ENCODE data around the gene TNFRSF12A. TPM values are rescaled to one million over a fixed set of nuclear protein-coding genes. Genes with fewer than 3 reads are reported as not detected.

Gene TNFRSF12A
- total and polyA plus RNA-seq, 9 of the 15 experiments (the other 6 are each of a cell fraction or from before 2014, with no cell fraction given) = 0.41 to 61.8 (median 26.5) TPM

DNA sequence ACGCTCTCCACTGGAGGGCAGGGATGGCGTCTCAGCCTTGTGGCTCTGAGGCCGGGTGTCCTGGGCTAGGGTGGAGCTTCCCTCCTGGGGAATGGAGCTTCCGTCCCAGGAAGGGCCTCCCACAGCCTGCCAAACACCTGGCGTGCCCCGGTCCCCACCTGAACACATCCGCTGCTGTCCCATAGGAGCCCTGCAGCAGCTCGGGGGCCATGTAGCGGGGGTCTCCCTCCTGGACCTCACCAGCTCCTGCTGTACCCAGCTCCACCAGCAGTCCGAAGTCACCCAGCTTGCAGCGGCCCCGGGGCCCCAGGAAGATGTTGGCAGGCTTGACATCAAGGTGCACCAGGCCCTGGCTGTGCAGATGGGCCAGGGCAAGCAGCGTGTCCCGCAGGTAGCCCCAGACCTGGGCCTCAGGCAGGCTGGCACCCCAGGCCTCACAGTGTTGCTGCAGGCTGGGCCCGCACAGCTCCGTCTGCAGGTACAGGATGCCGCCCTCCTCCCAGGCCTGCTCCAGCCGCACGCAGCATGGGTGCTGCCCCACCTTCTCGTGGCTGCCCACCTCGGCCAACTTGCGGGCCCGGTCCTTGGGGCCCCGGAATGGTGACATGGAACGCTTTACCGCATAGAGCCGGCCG is 44.9 kb upstream of the TNFRSF12A start (continued):
- TF ChIP-seq SMAD1 (IDR thresholded peaks at IDR 0.05; ENCODE audit: low read depth, low read length, partially characterized antibody) (no peak), ATF7 (IDR thresholded peaks at IDR 0.05) (no peak), PCBP2 (IDR thresholded peaks at IDR 0.05; ENCODE audit: low read depth, low read length, poor library complexity, severe bottlenecking) (no peak), PHB2 (IDR thresholded peaks at IDR 0.05; ENCODE audit: low read depth) (no peak), CTCFL (IDR thresholded peaks at IDR 0.05; ENCODE audit: borderline replicate concordance, insufficient read depth, low read depth, low read length, poor library complexity, severe bottlenecking) (no peak), HOXB6 (CRISPR knock-in tag; IDR thresholded peaks at IDR 0.05; ENCODE audit: borderline replicate concordance) (no peak), RB1 (IDR thresholded peaks at IDR 0.05; ENCODE audit: low read depth) (no peak), RBM22 (IDR thresholded peaks at IDR 0.05; ENCODE audit: low read depth, low read length, poor library complexity, severe bottlenecking) (peak; percentile 71), RHOXF2B (CRISPR knock-in tag; conservative IDR thresholded peaks at IDR 0.05) (no peak), CXXC5 (CRISPR knock-in tag; IDR thresholded peaks at IDR 0.05) (no peak), ARHGAP35 (IDR thresholded peaks at IDR 0.05; ENCODE audit: partially characterized antibody) (no peak), RBBP5 (IDR thresholded peaks at IDR 0.05; ENCODE audit: borderline replicate concordance, insufficient read depth, low read length, poor library complexity, severe bottlenecking) (no peak), YY1 (IDR thresholded peaks at IDR 0.05; ENCODE audit: borderline replicate concordance in 1 of 3, control insufficient read depth in 1 of 3, extremely low read depth in 1 of 3, insufficient read depth in 3 of 3, insufficient read length in 1 of 3, insufficient replicate concordance in 2 of 3, low read depth in 1 of 3, low read length in 2 of 3) (no peak), PHF8 (IDR thresholded peaks at IDR 0.05; ENCODE audit: borderline replicate concordance, low read length) (0 out of 2 replicates have a peak, but pooled peaks have one; percentile 12), POLR2G (IDR thresholded peaks at IDR 0.05; ENCODE audit: low read depth, low read length) (peak; percentile 72)
- TF ChIP-seq, protein P1, sequence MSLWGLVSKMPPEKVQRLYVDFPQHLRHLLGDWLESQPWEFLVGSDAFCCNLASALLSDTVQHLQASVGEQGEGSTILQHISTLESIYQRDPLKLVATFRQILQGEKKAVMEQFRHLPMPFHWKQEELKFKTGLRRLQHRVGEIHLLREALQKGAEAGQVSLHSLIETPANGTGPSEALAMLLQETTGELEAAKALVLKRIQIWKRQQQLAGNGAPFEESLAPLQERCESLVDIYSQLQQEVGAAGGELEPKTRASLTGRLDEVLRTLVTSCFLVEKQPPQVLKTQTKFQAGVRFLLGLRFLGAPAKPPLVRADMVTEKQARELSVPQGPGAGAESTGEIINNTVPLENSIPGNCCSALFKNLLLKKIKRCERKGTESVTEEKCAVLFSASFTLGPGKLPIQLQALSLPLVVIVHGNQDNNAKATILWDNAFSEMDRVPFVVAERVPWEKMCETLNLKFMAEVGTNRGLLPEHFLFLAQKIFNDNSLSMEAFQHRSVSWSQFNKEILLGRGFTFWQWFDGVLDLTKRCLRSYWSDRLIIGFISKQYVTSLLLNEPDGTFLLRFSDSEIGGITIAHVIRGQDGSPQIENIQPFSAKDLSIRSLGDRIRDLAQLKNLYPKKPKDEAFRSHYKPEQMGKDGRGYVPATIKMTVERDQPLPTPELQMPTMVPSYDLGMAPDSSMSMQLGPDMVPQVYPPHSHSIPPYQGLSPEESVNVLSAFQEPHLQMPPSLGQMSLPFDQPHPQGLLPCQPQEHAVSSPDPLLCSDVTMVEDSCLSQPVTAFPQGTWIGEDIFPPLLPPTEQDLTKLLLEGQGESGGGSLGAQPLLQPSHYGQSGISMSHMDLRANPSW (CRISPR knock-in tag; IDR thresholded peaks at IDR 0.05) = no peak
- TF ChIP-seq, protein P2, sequence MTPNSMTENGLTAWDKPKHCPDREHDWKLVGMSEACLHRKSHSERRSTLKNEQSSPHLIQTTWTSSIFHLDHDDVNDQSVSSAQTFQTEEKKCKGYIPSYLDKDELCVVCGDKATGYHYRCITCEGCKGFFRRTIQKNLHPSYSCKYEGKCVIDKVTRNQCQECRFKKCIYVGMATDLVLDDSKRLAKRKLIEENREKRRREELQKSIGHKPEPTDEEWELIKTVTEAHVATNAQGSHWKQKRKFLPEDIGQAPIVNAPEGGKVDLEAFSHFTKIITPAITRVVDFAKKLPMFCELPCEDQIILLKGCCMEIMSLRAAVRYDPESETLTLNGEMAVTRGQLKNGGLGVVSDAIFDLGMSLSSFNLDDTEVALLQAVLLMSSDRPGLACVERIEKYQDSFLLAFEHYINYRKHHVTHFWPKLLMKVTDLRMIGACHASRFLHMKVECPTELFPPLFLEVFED (CRISPR knock-in tag; conservative IDR thresholded peaks at IDR 0.05) = no peak
- TF ChIP-seq, protein P3, sequence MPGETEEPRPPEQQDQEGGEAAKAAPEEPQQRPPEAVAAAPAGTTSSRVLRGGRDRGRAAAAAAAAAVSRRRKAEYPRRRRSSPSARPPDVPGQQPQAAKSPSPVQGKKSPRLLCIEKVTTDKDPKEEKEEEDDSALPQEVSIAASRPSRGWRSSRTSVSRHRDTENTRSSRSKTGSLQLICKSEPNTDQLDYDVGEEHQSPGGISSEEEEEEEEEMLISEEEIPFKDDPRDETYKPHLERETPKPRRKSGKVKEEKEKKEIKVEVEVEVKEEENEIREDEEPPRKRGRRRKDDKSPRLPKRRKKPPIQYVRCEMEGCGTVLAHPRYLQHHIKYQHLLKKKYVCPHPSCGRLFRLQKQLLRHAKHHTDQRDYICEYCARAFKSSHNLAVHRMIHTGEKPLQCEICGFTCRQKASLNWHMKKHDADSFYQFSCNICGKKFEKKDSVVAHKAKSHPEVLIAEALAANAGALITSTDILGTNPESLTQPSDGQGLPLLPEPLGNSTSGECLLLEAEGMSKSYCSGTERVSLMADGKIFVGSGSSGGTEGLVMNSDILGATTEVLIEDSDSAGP (CRISPR knock-in tag; IDR thresholded peaks at IDR 0.05) = no peak

Data from K562 (cell line).